COLO829 (cell line): ENCODE measurements around the gene NXN.
"Not testable (repeated sequence)": the region's sequence is repeated elsewhere in the genome, so short reads cannot be mapped to it uniquely, and the experiment has no call there.

ENCODE experiments used
- DNase-seq: peaks from one replicate; pipeline ENCODE4 v3.0.0; 2012; ENCODE audit warnings: low spot score

The NXN gene

GRCh38 chr17:1006054-1006453, 26.5 kb upstream of the NXN start:
- no peak for DNase-seq

GRCh38 chr17:1005361-1005946, 25.9 kb upstream of the NXN start:
- DNase-seq = no peak

GRCh38 chr17:1004769-1005295, 25.3 kb upstream of the NXN start:
- DNase-seq = no peak

- no peak for DNase-seq
These were observed 24.6 kb upstream of the NXN start for GRCh38 chr17:1003972-1004768.

GRCh38 chr17:1003633-1003971, 24.0 kb upstream of the NXN start:
- no peak for DNase-seq

GRCh38 chr17:1002771-1003555, 23.4 kb upstream of the NXN start:
- no peak for DNase-seq

GRCh38 chr17:1002412-1002753, 22.8 kb upstream of the NXN start:
- DNase-seq = no peak

- DNase-seq = no peak
These were observed 22.2 kb upstream of the NXN start for GRCh38 chr17:1001640-1002411.

GRCh38 chr17:1000597-1001461, 21.3 kb upstream of the NXN start:
- no peak for DNase-seq

- DNase-seq = no peak
These were observed 18.5 kb upstream of the NXN start for GRCh38 chr17:998111-998510.

- DNase-seq = peak; percentile 98
These were observed 17.2 kb upstream of the NXN start, which contains the start of gene TIMM22 for GRCh38 chr17:996554-997344. TIMM22 (plus strand) TSS chr17:997129; CDS start chr17:997143, 14 bp downstream.

- not testable (repeated sequence) for DNase-seq
These were observed 15.7 kb upstream of the NXN start for GRCh38 chr17:995324-995723.

- no peak for DNase-seq
These were observed 13.4 kb upstream of the NXN start for GRCh38 chr17:992933-993332.

- DNase-seq = no peak
These were observed 9.0 kb upstream of the NXN start for GRCh38 chr17:988561-988960.

- DNase-seq = no peak
These were observed 8.4 kb upstream of the NXN start for GRCh38 chr17:987931-988330.

GRCh38 chr17:986322-986929, 6.8 kb upstream of the NXN start:
- no peak for DNase-seq

- no peak for DNase-seq
These were observed 4.3 kb upstream of the NXN start for GRCh38 chr17:983921-984320.

- DNase-seq = no peak
These were observed 1.7 kb upstream of the NXN start for GRCh38 chr17:981292-981658.

- peak; percentile 63 for DNase-seq
These were observed 1.1 kb upstream of the NXN start for GRCh38 chr17:980406-981291.
